B cell (primary cell): ENCODE data around the gene TAF1. TPM values are rescaled to one million over a fixed set of nuclear protein-coding genes. Genes with fewer than 3 reads are reported as not detected.
"Not testable (repeated sequence)": the region's sequence is repeated elsewhere in the genome, so short reads cannot be mapped to it uniquely, and the experiment has no call there.

Source experiments
- ATAC-seq: fragments of 200-7000 bp; cut with Tn5 transposase; one replicate; pipeline ENCODE4 v1.10.0; 2021; ENCODE audit warnings: low read depth, mild to moderate bottlenecking, moderate number of reproducible peaks, moderate library complexity
- CTCF ChIA-PET: fragments of 350-600 bp; sonication (Branson Sonifier 250); formaldehyde crosslinking; loops from one replicate; lab custom pipeline; 2021; ENCODE audit warnings: antibody characterized with exemption, inconsistent platforms; lab: Charles Lee
- POLR2A ChIA-PET: fragments of 350-600 bp; sonication (Branson Sonifier 250); formaldehyde crosslinking; loops from one replicate; lab custom pipeline; 2021; ENCODE audit warnings: antibody characterized with exemption; lab: Charles Lee
- DNase-seq: peaks from one replicate; pipeline ENCODE4 v3.0.0; 2013
- H2AFZ ChIP-seq: 2 replicates; pipeline ENCODE4 v1.6.1; 2012; ENCODE audit warnings: mild to moderate bottlenecking, low read depth, low read length; ENCODE audit not compliant: insufficient read depth, poor library complexity, severe bottlenecking
- H3K27ac ChIP-seq, 2 donors: 1 replicate in 1 of 2; 2 replicates in 1 of 2; pipeline ENCODE4 v1.5.1; 2012 to 2013; ENCODE audit warnings: low read length in 2 of 2, mild to moderate bottlenecking in 2 of 2, moderate library complexity in 1 of 2
- H3K27me3 ChIP-seq, 4 experiments: fragments of 200-600 bp in 1 of 4; sonication (generic) in 1 of 4; replicated peaks in 1 of 4; 1 replicate in 2 of 4; 2 replicates in 2 of 4; pipeline versions ENCODE4 v1.6.1 to v1.7.0; 2013 to 2016; ENCODE audit warnings: low read length in 3 of 4, mild to moderate bottlenecking in 2 of 4, mixed read lengths in 1 of 4, moderate library complexity in 1 of 4; ENCODE audit not compliant: insufficient read depth in 4 of 4, control insufficient read depth in 3 of 4; ENCODE audit errors: control extremely low read depth in 1 of 4
- H3K36me3 ChIP-seq, 2 experiments: replicated peaks in 1 of 2; 1 replicate in 1 of 2; 2 replicates in 1 of 2; pipeline versions ENCODE4 v1.6.1 to v1.7.1; 2013; ENCODE audit warnings: low read length in 1 of 2; ENCODE audit not compliant: insufficient read depth in 2 of 2, control insufficient read depth in 1 of 2; ENCODE audit errors: control extremely low read depth in 1 of 2, extremely low read depth in 1 of 2
- H3K4me1 ChIP-seq, 2 donors: fragments of 200-600 bp in 1 of 2; sonication (generic) in 1 of 2; 1 replicate in 1 of 2; 2 replicates in 1 of 2; pipeline versions ENCODE4 v1.5.1 to v1.6.1; 2013 to 2017; ENCODE audit warnings: low read length in 2 of 2; ENCODE audit not compliant: control insufficient read depth in 2 of 2, insufficient read depth in 2 of 2
- H3K4me2 ChIP-seq: replicated peaks from 2 replicates; pipeline ENCODE3; 2012; ENCODE audit warnings: mild to moderate bottlenecking, low read depth, low read length; ENCODE audit not compliant: poor library complexity, severe bottlenecking
- H3K4me3 ChIP-seq, 5 experiments: fragments of 200-600 bp in 1 of 5; sonication (generic) in 1 of 5; 1 replicate in 3 of 5; 2 replicates in 2 of 5; pipeline versions ENCODE4 v1.5.1 to v1.7.0; 2011 to 2016; ENCODE audit warnings: low read length in 4 of 5, mild to moderate bottlenecking in 4 of 5, low read depth in 2 of 5, control low read depth in 1 of 5, moderate library complexity in 1 of 5; ENCODE audit not compliant: insufficient read depth in 1 of 5; ENCODE audit errors: control extremely low read depth in 1 of 5, extremely low read depth in 1 of 5
- H3K79me2 ChIP-seq: fragments of 200-600 bp; sonication (generic); one replicate; pipeline ENCODE4 v1.6.0; 2016; ENCODE audit warnings: low read length; ENCODE audit not compliant: control insufficient read depth, insufficient read depth
- H3K9ac ChIP-seq: fragments of 200-600 bp; sonication (generic); 2 replicates; pipeline ENCODE4 v1.6.1; 2017; ENCODE audit warnings: mild to moderate bottlenecking, low read length, moderate library complexity
- H3K9me3 ChIP-seq, 3 donors: one replicate each; pipeline versions ENCODE4 v1.6.1 to v1.7.1; 2013; ENCODE audit warnings: low read length in 2 of 3; ENCODE audit not compliant: control insufficient read depth in 2 of 3, insufficient read depth in 1 of 3; ENCODE audit errors: control extremely low read depth in 1 of 3
- H4K20me1 ChIP-seq: 2 replicates; pipeline ENCODE4 v1.6.0; 2012; ENCODE audit warnings: mild to moderate bottlenecking, low read length; ENCODE audit not compliant: insufficient read depth, control insufficient read depth, poor library complexity, severe bottlenecking
- H3K27ac Mint-ChIP-seq: one replicate; pipeline ENCODE4 v1.8.0; 2021; ENCODE audit warnings: mixed read lengths
- H3K27me3 Mint-ChIP-seq: one replicate; pipeline ENCODE4 v1.8.0; 2021; ENCODE audit warnings: mixed read lengths
- H3K4me1 Mint-ChIP-seq: one replicate; pipeline ENCODE4 v1.8.0; 2021; ENCODE audit warnings: mixed read lengths
- H3K4me3 Mint-ChIP-seq: one replicate; pipeline ENCODE4 v1.8.0; 2021; ENCODE audit warnings: mixed read lengths
- H3K9me3 Mint-ChIP-seq: one replicate; pipeline ENCODE4 v1.8.0; 2022; ENCODE audit warnings: mixed read lengths; ENCODE audit not compliant: insufficient read depth
- EZH2 ChIP-seq: IDR thresholded peaks from 2 replicates; pipeline ENCODE4 v1.6.1; 2012; ENCODE audit warnings: borderline replicate concordance, low read depth, mild to moderate bottlenecking, moderate library complexity, low read length; ENCODE audit not compliant: insufficient read depth, poor library complexity, severe bottlenecking
- WGBS: methylation state at CpG from one replicate; pipeline ENCODE4 v1.1.5; 2013; ENCODE audit warnings: missing lambda C conversion rate; ENCODE audit not compliant: insufficient coverage; 5-methylcytosine and 5-hydroxymethylcytosine counted together
- intact Hi-C: fragments of 100-400 bp; cut with micrococcal nuclease; formaldehyde crosslinking; loops from one replicate; pipeline ENCODE4 v1.10.0; 2022
- polyA plus RNA-seq: library from polyadenylated mRNA; depleted of rRNA; stranded (reverse); fragments of >200 nt; gene quantifications from 2 replicates; pipeline ENCODE4 v1.2.3, GENCODE V29; 2012
- total RNA-seq, 2 donors: library from RNA; stranded (reverse); fragments of 120-200 nt in 1 of 2; gene quantifications; 1 replicate in 1 of 2; 2 replicates in 1 of 2; pipeline versions ENCODE4 v1.2.3 to v1.2.4, GENCODE V29; 2013 to 2022
- TF ChIP-seq, protein P1 (sequence below): fragments of 200-600 bp; IDR thresholded peaks from one replicate; pipeline ENCODE4 v1.8.0; 2022; ENCODE audit warnings: antibody characterized with exemption, mild to moderate bottlenecking

The TAF1 gene
- total and polyA plus RNA-seq, 2 donors (not counting 1 experiment from before 2014, with no cell fraction given): 12.2 to 97.5 TPM

DNA sequence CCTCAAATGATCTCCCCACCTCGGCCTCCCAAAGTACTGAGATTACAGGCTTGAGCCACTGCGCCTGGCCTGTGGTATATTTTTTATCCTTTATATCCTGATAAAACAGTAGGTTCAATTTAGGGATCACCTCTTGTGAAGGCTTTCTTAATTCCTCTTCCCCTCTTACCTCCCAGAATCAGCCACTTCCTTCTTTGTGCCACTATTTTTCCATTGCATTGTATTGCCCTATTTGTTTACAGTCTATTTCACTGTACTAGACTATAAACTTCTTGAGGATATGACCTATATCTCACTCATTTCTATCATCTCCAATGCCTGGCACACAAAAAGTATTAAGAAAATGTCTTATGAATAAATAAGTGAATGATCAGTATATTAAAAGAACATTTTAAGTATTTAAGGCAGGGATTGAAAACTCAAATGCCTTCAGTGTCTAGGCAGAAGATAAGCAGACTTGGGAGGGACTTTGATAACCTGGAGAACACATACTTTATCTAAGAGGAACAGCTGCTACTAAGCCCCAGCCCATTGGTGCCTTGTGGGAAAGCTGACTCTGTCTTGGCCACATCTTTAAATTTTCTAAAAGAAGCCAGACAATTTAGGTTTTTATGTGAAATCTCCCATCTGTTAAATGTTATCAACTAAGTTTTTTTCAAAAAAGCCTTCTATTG is 84.4 kb downstream of the TAF1 start:
- Histone ChIP-seq H3K79me2 (no peaks in the 10 kb centered on the region), H3K36me3 (peaks cover 0 to 18% of the 10 kb centered on the region in 2 experiments), H3K4me1 (no peaks in the 10 kb centered on the region), H3K9ac (no peak overlapping the region), H2AFZ (no peak overlapping the region), H3K27me3 (no peaks in the 10 kb centered on the region), H3K4me3 (no peak overlapping the region), H3K4me2 (no peak overlapping the region), H4K20me1 (no peaks in the 10 kb centered on the region), H3K9me3 (no peaks in the 10 kb centered on the region), H3K27ac (no peak overlapping the region)
- no peak for ATAC-seq
- Mint-ChIP-seq H3K27me3 (no peaks in the 10 kb centered on the region), H3K4me1 (no peaks in the 10 kb centered on the region), H3K4me3 (no peak overlapping the region), H3K9me3 (no peaks in the 10 kb centered on the region), H3K27ac (no peak overlapping the region)
- ChIA-PET CTCF (no interaction called here), POLR2A (no interaction called here)
- TF ChIP-seq, protein P1, sequence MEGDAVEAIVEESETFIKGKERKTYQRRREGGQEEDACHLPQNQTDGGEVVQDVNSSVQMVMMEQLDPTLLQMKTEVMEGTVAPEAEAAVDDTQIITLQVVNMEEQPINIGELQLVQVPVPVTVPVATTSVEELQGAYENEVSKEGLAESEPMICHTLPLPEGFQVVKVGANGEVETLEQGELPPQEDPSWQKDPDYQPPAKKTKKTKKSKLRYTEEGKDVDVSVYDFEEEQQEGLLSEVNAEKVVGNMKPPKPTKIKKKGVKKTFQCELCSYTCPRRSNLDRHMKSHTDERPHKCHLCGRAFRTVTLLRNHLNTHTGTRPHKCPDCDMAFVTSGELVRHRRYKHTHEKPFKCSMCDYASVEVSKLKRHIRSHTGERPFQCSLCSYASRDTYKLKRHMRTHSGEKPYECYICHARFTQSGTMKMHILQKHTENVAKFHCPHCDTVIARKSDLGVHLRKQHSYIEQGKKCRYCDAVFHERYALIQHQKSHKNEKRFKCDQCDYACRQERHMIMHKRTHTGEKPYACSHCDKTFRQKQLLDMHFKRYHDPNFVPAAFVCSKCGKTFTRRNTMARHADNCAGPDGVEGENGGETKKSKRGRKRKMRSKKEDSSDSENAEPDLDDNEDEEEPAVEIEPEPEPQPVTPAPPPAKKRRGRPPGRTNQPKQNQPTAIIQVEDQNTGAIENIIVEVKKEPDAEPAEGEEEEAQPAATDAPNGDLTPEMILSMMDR: no peak
- TF ChIP-seq EZH2: no peak
- intact Hi-C loops: loop anchor here (10.0 kb wide), 1 partner anchor 94 kb away; no protein-coding TSS in a partner anchor
- DNase-seq: no peak
- WGBS: no CpG with 5 or more reads among the region's 2 CpGs

DNA sequence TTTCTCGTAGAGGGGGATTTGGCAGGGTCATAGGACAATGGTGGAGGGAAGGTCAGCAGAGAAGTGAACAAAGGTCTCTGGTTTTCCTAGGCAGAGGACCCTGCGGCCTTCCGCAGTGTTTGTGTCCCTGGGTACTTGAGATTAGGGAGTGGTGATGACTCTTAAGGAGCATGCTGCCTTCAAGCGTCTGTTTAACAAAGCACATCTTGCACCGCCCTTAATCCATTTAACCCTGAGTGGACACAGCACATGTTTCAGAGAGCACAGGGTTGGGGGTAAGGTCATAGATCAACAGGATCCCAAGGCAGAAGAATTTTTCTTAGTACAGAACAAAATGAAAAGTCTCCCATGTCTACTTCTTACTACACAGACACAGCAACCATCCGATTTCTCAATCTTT is 85.4 kb downstream of the TAF1 start:
- POLR2A ChIA-PET, H3K27me3 Mint-ChIP-seq, H4K20me1 ChIP-seq, H3K27ac Mint-ChIP-seq, H3K27ac ChIP-seq, H3K79me2 ChIP-seq, H3K4me1 Mint-ChIP-seq, H3K4me3 Mint-ChIP-seq, H3K9ac ChIP-seq, ATAC-seq, DNase-seq, H2AFZ ChIP-seq, CTCF ChIA-PET, H3K9me3 ChIP-seq, H3K4me1 ChIP-seq, H3K27me3 ChIP-seq, H3K9me3 Mint-ChIP-seq, H3K4me2 ChIP-seq, H3K4me3 ChIP-seq: not testable (repeated sequence)
- peaks cover 0 to 25% of the 10 kb centered on the region in 2 experiments for H3K36me3 ChIP-seq
- intact Hi-C loops: loop anchor here (10.0 kb wide), 1 partner anchor 93 kb away; no protein-coding TSS in a partner anchor
- no CpG with 5 or more reads among the region's 6 CpGs for WGBS
